ENCODE data around the gene MBOAT1. TPM values are rescaled to one million over a fixed set of nuclear protein-coding genes. Genes with fewer than 3 reads are reported as not detected.

Gene MBOAT1
- total and polyA plus RNA-seq, 2 of the 13 experiments (the other 11 are each of a cell fraction or from before 2014, with no cell fraction given): not detected

GRCh38 chr6:20186981-20187380 is 25.3 kb downstream of the MBOAT1 start (continued):
- TF ChIP-seq, protein P1, sequence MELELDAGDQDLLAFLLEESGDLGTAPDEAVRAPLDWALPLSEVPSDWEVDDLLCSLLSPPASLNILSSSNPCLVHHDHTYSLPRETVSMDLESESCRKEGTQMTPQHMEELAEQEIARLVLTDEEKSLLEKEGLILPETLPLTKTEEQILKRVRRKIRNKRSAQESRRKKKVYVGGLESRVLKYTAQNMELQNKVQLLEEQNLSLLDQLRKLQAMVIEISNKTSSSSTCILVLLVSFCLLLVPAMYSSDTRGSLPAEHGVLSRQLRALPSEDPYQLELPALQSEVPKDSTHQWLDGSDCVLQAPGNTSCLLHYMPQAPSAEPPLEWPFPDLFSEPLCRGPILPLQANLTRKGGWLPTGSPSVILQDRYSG (CRISPR knock-in tag; IDR thresholded peaks at IDR 0.05): no peak
- TF ChIP-seq ZC3H13 (CRISPR knock-in tag; IDR thresholded peaks at IDR 0.05) (no peak), ZNF20 (CRISPR knock-in tag; IDR thresholded peaks at IDR 0.05) (no peak), ZNF687 (CRISPR knock-in tag; IDR thresholded peaks at IDR 0.05) (no peak), ZNF557 (CRISPR knock-in tag; IDR thresholded peaks at IDR 0.05) (no peak), EED (CRISPR knock-in tag; IDR thresholded peaks at IDR 0.05) (no peak), SRSF4 (IDR thresholded peaks at IDR 0.05; ENCODE audit: low read depth, low read length, poor library complexity, severe bottlenecking) (no peak), ZNF546 (CRISPR knock-in tag; conservative IDR thresholded peaks at IDR 0.05) (no peak), NFE2 (CRISPR knock-in tag; IDR thresholded peaks at IDR 0.05) (no peak)

DNA sequence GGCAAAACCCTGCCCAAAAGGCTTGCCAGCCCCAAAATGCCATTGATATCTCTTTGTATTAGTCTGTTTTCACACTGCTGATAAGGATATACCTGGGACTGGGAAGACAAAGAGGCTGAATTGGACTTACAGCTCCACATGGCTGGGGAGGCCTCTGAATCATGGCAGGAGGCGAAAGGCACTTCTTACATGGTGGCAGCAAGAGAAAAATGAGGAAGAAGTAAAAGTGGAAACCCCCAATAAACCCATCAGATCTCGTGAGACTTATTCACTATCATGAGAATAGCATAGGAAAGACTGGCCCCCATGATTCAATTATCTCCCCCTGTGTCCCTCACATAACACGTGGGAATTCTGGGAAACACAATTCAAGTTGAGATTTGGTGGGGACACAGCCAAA is 28.6 kb downstream of the MBOAT1 start:
- intact Hi-C loops (cut with micrococcal nuclease; ENCODE audit: unreplicated experiment): no loop called here
- FAIRE-seq: no peak
- H3K4me2 ChIP-seq (ENCODE audit: low read depth, low read length): no peak overlapping the region
- TF ChIP-seq ZNF350 (CRISPR knock-in tag; IDR thresholded peaks at IDR 0.05; ENCODE audit: borderline replicate concordance, low read depth) (no peak), BCL6 (CRISPR knock-in tag; IDR thresholded peaks at IDR 0.05) (no peak), ZKSCAN8 (CRISPR knock-in tag; IDR thresholded peaks at IDR 0.05; ENCODE audit: borderline replicate concordance) (no peak), TRIM24 (CRISPR knock-in tag; IDR thresholded peaks at IDR 0.05) (no peak), CEBPB (IDR thresholded peaks at IDR 0.05; ENCODE audit: borderline replicate concordance, low read depth, low read length) (no peak), THAP11 (CRISPR knock-in tag; IDR thresholded peaks at IDR 0.05) (no peak)
- TF ChIP-seq, protein P2, sequence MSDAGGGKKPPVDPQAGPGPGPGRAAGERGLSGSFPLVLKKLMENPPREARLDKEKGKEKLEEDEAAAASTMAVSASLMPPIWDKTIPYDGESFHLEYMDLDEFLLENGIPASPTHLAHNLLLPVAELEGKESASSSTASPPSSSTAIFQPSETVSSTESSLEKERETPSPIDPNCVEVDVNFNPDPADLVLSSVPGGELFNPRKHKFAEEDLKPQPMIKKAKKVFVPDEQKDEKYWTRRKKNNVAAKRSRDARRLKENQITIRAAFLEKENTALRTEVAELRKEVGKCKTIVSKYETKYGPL (CRISPR knock-in tag; IDR thresholded peaks at IDR 0.05): no peak
- TF ChIP-seq, protein P3, sequence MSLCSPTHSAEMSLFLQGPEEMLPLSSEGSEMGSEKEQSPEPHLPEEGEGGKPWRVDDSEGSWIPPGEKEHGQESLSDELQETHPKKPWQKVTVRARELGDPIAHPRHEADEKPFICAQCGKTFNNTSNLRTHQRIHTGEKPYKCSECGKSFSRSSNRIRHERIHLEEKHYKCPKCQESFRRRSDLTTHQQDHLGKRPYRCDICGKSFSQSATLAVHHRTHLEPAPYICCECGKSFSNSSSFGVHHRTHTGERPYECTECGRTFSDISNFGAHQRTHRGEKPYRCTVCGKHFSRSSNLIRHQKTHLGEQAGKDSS (CRISPR knock-in tag; IDR thresholded peaks at IDR 0.05; ENCODE audit: borderline replicate concordance, low read depth): no peak

More for the DNA sequence above, 28.6 kb downstream of the MBOAT1 start:
- no peak overlapping the region for H2AFZ ChIP-seq (ENCODE audit: low read length)
- H4K20me1 ChIP-seq (ENCODE audit: insufficient read depth, low read length): no peaks in the 10 kb centered on the region
- 0% methylated on average over 3 of the region's 3 CpGs for WGBS (ENCODE audit: low lambda C conversion rate)
- H3K9me3 ChIP-seq (ENCODE audit: low read length): no peaks in the 10 kb centered on the region
- H3K79me2 ChIP-seq (ENCODE audit: insufficient read depth, low read length): no peaks in the 10 kb centered on the region
- DNase-seq (ENCODE audit: low spot score) (no peak), ATAC-seq (no peak)
- H3K4me3 ChIP-seq (replicated peaks in 1 of 3; ENCODE audit: insufficient read depth in 1 of 3, low read depth in 2 of 3, low read length in 3 of 3): no peak overlapping the region
- ChIA-PET POLR2A (no interaction called here), CTCF (ENCODE audit: low intra/inter-chr PET ratio, low total read pairs) (no interaction called here)
- H3K9ac ChIP-seq (ENCODE audit: insufficient read depth, low read depth, low read length): no peak overlapping the region
- in situ Hi-C loops (cut with HindIII; ENCODE audit: extremely low pct_ligation_motif_present, low pct_unique_long_range_greater_than_20kb): no loop called here
- H3K36me3 ChIP-seq (replicated peaks in 1 of 2; ENCODE audit: control insufficient read depth in 1 of 2, insufficient read depth in 2 of 2, low read length in 2 of 2): no peaks in the 10 kb centered on the region; a peak in 1 of 5 replicates
- H3K27ac ChIP-seq (ENCODE audit: extremely low read length, insufficient read depth, low read length): no peak overlapping the region
- no TSS peak for BruUV-seq (replicated peaks)
- no peaks in the 10 kb centered on the region for H3K4me1 ChIP-seq (ENCODE audit: insufficient read depth, low read length)
- H3K27me3 ChIP-seq (ENCODE audit: control insufficient read depth in 1 of 2, insufficient read depth in 2 of 2, low read length in 2 of 2): no peaks in the 10 kb centered on the region; a peak in 2 of 5 replicates

Measured in HepG2 (cell line).